22Rv1 (cell line): ENCODE data around the gene CRACR2B.

ENCODE experiments used
- H3K27ac ChIP-seq: fragments of 450-650 bp; 2 replicates; pipeline ENCODE4 v1.5.1; 2017
- ZFX ChIP-seq: fragments of 450-650 bp; IDR thresholded peaks from 2 replicates; pipeline ENCODE4 v1.6.1; 2017; ENCODE audit warnings: antibody characterized with exemption, borderline replicate concordance
- TF ChIP-seq, protein P1 (sequence below): fragments of 450-650 bp; IDR thresholded peaks from 2 replicates; pipeline ENCODE4 v1.5.1; 2017; ENCODE audit warnings: mild to moderate bottlenecking

The CRACR2B gene

DNA sequence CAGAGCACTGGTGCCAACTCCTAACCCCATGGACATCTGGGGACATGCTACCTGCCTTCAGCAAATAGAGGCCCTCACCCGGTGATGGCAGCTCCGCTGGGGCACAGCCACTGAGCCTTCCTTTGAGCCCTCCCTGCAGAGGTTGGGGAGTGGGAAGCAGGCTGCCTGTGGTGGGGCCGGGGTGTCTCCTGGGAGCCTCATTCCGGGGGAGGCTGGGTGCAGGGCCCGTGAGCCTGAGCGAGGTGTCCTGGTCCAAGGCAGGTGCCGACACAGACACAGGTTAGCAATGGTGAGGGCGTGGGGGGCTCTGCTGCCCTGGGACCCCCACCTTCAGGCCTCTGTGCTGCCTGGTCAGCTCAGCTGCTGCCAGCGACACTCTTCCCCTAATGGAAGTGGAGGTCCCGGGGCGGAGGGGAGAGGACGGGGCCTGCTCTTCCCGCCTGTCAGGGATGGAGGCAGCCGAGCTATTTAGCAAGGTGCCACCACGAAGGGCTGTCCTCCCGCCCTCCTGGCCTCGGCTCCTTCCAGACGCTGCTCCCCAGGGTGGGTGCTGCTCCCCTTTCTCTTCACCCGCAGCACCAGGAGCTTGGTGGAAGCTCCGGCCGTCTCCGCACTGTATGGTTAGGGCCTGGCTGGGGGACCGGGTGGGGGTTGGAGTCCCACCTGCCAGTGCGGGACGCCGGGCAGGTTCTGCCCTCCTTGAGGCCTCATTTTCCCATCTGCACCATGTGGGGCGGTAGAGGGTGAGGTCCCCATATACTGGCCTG is 26.1 kb downstream of the CRACR2B start:
- H3K27ac ChIP-seq = no peak overlapping the region
- no peak for TF ChIP-seq ZFX
- TF ChIP-seq, protein P1, sequence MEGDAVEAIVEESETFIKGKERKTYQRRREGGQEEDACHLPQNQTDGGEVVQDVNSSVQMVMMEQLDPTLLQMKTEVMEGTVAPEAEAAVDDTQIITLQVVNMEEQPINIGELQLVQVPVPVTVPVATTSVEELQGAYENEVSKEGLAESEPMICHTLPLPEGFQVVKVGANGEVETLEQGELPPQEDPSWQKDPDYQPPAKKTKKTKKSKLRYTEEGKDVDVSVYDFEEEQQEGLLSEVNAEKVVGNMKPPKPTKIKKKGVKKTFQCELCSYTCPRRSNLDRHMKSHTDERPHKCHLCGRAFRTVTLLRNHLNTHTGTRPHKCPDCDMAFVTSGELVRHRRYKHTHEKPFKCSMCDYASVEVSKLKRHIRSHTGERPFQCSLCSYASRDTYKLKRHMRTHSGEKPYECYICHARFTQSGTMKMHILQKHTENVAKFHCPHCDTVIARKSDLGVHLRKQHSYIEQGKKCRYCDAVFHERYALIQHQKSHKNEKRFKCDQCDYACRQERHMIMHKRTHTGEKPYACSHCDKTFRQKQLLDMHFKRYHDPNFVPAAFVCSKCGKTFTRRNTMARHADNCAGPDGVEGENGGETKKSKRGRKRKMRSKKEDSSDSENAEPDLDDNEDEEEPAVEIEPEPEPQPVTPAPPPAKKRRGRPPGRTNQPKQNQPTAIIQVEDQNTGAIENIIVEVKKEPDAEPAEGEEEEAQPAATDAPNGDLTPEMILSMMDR = no peak

DNA sequence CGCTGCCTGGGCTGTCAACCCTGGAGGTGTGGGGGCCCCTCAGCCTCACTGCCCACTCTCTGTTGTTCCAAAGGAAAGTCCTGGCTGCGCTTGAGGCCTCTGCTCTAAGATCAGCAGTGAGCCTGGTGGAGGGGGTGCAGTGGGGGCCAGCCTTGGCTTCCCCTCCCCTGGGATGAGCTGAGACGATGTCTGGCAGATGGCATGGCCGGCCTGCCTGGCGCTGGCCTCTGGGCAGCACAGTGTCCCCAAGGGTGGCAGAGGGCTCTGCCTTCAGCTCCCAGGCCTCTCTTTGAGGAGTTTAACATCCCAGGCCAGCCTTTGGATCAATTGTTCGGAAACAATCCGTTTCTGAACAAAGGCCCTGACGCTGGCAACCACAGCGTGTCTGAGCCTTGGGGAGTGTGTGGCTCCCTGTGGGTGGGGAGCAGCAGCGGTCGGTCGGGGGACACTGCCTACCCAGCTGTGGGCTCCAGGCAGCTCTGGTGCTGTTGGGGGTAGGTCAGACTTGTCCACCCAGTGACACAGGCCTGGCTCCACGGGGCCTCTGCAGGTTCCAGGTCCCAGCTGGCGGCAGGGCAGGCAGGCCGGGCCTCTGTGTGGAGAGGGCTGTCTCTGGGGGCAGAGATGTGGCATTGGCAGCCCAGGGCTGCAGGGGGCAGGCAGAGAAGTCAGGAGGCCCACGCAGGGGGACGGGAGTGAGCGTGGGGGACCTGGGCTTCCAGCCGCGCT is 27.0 kb downstream of the CRACR2B start:
- H3K27ac ChIP-seq = no peak overlapping the region

GRCh38 chr11:855330-855674 is 27.6 kb downstream of the CRACR2B start:
- no peak for TF ChIP-seq ZFX
- TF ChIP-seq, protein P1 = no peak
- no peak overlapping the region for H3K27ac ChIP-seq

More for the DNA sequence above, 27.0 kb downstream of the CRACR2B start:
- TF ChIP-seq, protein P1 = no peak

DNA sequence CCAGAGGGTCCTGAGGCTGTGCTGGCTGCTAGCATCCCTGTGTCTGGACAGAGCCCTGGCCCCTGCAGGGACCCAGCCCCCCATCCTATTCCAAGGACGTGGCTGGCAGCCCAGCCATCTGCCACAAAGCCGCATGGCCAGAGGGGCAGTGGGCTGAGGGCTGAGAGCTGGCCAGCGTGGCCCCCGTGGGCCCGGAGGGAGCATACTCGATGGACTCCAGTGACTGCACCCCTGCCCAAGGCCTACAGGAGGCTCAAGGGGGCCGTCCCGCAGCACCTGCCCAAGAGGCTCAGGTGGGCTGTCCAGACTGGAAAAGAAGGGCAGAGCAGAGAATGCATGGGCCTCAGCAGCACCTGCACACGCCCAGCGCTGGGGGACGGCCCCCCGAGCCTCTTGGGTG is 28.1 kb downstream of the CRACR2B start:
- TF ChIP-seq, protein P1 = no peak
- TF ChIP-seq ZFX = no peak
- no peak overlapping the region for H3K27ac ChIP-seq

DNA sequence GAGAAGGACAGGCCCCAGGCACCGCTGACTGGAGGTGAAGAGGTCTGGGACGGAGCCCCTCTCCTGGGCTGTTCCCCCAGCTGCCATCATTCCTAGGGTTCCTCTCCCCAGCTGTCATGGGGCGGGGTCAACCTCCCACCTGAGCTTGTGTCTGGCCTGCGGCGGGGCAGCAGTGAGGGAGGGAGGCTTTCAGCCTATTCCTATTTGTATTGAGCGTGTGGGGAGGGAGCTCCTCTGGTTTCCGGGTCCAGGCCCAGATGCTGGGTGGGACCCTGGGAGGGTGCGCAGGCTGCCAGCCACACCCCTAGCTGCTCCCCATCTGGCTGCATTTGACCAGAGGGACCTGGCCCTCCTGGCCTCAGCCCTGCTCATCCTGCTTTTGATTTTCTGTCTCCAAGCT is 28.7 kb downstream of the CRACR2B start:
- peak overlapping the region; percentile 25; the same call in 1 of the 2 replicates for H3K27ac ChIP-seq
- TF ChIP-seq ZFX = no peak

GRCh38 chr11:858053-858761 is 30.5 kb downstream of the CRACR2B start:
- 0 out of 2 replicates have a peak overlapping the region, but pooled peaks have one; percentile 25 for H3K27ac ChIP-seq
- TF ChIP-seq, protein P1 = no peak
- no peak for TF ChIP-seq ZFX

DNA sequence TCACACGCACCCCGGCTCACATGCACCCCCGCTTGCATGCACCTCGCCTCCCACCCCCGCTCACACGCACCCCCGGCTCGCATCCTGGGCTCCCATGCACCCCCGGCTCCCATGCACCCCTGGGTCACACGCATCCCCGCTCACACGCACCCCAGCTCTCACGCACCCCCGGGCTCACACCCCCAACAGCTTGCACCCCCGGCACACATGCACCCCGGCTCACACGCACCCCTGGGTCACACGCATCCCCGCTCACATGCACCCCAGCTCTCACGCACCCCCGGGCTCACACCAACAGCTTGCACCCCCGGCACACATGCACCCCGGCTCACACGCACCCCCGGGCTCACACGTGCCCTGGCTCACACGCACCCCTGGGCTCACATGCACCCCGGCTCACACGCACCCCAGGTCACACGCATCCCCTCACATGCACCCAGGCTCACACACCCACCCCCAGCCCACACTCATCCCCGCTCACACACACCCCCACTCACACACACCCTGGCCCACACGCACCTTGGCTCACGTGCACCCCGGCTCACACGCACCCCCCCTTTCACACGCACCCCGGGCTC is 31.1 kb downstream of the CRACR2B start:
- no peak for TF ChIP-seq ZFX
- TF ChIP-seq, protein P1 = no peak
- H3K27ac ChIP-seq = no peak overlapping the region
